ENCODE measurements around the gene CAVIN2.

The CAVIN2 gene

GRCh38 chr2:191818133-191818532 is 28.8 kb downstream of the CAVIN2 start:
- no peak for TF ChIP-seq CTCF (IDR thresholded peaks at IDR 0.05; ENCODE audit: insufficient read depth, low read depth, low read length, missing control alignments)
- no peak for DNase-seq (ENCODE audit: low read depth)

GRCh38 chr2:191815010-191815409 is 31.9 kb downstream of the CAVIN2 start:
- DNase-seq (ENCODE audit: low read depth): no peak
- no peak for TF ChIP-seq CTCF (IDR thresholded peaks at IDR 0.05; ENCODE audit: insufficient read depth, low read depth, low read length, missing control alignments)
- no peak overlapping the region for H3K4me3 ChIP-seq (ENCODE audit: low read depth, low read length)

More at GRCh38 chr2:191818133-191818532, 28.8 kb downstream of the CAVIN2 start:
- no peak overlapping the region for H3K4me3 ChIP-seq (ENCODE audit: low read depth, low read length)

DNA sequence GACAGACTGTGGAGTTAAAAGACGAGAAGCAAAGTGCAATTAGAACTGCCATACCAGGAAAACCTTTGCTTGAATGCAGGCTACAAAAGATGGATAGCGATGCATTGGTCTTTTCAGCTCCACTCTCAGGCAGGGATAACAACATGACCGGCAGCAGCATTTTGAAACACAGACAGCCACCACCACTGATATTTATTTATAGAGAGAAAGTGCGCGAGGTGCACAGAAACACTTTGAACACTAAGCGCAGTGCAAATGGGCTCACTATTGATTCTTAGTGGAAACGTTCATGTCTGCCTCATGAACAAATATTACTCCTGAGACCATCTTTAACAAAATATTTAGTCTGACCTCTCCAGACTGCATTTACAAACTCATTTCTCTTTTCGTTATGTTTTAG is 32.9 kb downstream of the CAVIN2 start:
- DNase-seq (ENCODE audit: low read depth): no peak
- no peak overlapping the region for H3K4me3 ChIP-seq (ENCODE audit: low read depth, low read length)
- no peak for TF ChIP-seq CTCF (IDR thresholded peaks at IDR 0.05; ENCODE audit: insufficient read depth, low read depth, low read length, missing control alignments)

DNA sequence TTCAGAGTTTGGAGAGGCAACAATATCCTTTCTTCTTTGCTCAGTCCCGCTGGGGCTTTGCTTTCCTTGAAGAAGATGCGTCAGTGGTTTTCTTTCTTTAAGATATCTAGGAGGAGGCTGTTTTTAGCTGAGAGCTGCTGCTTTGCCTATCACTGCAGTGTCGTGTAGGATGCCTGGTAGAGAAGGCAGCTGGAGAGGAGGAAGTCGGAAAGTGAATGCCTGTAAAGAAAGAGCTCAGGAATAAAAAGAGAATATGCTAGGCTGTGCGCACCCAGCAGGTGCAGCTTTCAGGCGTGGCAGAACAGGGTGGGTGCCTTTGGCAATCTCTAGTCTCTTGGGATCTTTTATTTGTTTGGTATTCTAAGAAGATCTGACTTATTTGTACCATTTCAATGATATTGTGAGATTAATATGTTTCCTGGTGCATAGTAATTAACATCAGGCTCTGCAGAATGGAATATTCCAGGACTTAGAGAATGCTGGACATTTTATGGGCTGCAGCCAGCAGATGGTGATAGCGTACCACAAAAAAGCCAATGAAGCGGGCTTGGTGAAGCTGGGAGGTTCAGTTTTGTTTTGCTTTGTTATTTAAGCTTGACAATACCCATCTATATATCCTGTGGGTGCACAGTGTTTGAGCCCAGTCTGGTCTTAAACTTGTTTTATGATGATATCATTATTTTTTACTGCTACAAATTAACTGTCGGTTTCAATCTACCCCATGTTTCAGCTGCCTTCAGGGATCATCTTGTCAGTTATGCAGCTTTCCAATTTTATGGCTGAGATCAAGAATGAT is 34.9 kb downstream of the CAVIN2 start:
- peak; percentile 61 for DNase-seq (ENCODE audit: low read depth)
- peak; percentile 73 for TF ChIP-seq CTCF (IDR thresholded peaks at IDR 0.05; ENCODE audit: insufficient read depth, low read depth, low read length, missing control alignments)
- no peak overlapping the region for H3K4me3 ChIP-seq (ENCODE audit: low read depth, low read length)

- TF ChIP-seq CTCF (IDR thresholded peaks at IDR 0.05; ENCODE audit: insufficient read depth, low read depth, low read length, missing control alignments): no peak
- DNase-seq (ENCODE audit: low read depth): no peak
These were observed 40.5 kb downstream of the CAVIN2 start for GRCh38 chr2:191806396-191806795.

GRCh38 chr2:191804766-191805165 is 42.1 kb downstream of the CAVIN2 start:
- H3K4me3 ChIP-seq (ENCODE audit: low read depth, low read length): no peak overlapping the region
- TF ChIP-seq CTCF (IDR thresholded peaks at IDR 0.05; ENCODE audit: insufficient read depth, low read depth, low read length, missing control alignments): no peak
- DNase-seq (ENCODE audit: low read depth): no peak

More at GRCh38 chr2:191806396-191806795, 40.5 kb downstream of the CAVIN2 start:
- H3K4me3 ChIP-seq (ENCODE audit: low read depth, low read length): no peak overlapping the region

GRCh38 chr2:191803007-191803406 is 43.9 kb downstream of the CAVIN2 start:
- no peak for TF ChIP-seq CTCF (IDR thresholded peaks at IDR 0.05; ENCODE audit: insufficient read depth, low read depth, low read length, missing control alignments)
- H3K4me3 ChIP-seq (ENCODE audit: low read depth, low read length): no peak overlapping the region
- no peak for DNase-seq (ENCODE audit: low read depth)
